ENCODE results near the gene IPP. TPM values are rescaled to one million over a fixed set of nuclear protein-coding genes. Genes with fewer than 3 reads are reported as not detected.
"Not testable (repeated sequence)": the region's sequence is repeated elsewhere in the genome, so short reads cannot be mapped to it uniquely, and the experiment has no call there.

IPP gene
- total RNA-seq, 4 donors from 2014 or later = 1.2 to 25.6 (median 13.6) TPM

- no peaks in the 10 kb centered on the region for H3K36me3 ChIP-seq
- H3K27me3 ChIP-seq = no peaks in the 10 kb centered on the region
- intact Hi-C loops (cut with DNase I; ENCODE audit: low total_unique reads) = no loop called here
- no peak overlapping the region for H3K4me3 ChIP-seq
- no peaks in the 10 kb centered on the region for H3K4me1 ChIP-seq
- TF ChIP-seq CTCF (IDR thresholded peaks at IDR 0.05) (no peak), POLR2A (IDR thresholded peaks at IDR 0.05) (no peak)
- no peak overlapping the region for H3K27ac ChIP-seq
- DNase-seq = no peak
- no peaks in the 10 kb centered on the region for H3K9me3 ChIP-seq
Observed at GRCh38 chr1:45723248-45723930, 27.1 kb downstream of the IPP start.

- H3K4me1 ChIP-seq = no peaks in the 10 kb centered on the region
- no peak overlapping the region for H3K27ac ChIP-seq
- intact Hi-C loops (cut with DNase I; ENCODE audit: low total_unique reads) = no loop called here
- no peak for DNase-seq
- H3K9me3 ChIP-seq = no peaks in the 10 kb centered on the region
- no peak overlapping the region for H3K4me3 ChIP-seq
- no peaks in the 10 kb centered on the region for H3K27me3 ChIP-seq
- no peak for TF ChIP-seq POLR2A (IDR thresholded peaks at IDR 0.05)
- H3K36me3 ChIP-seq = no peaks in the 10 kb centered on the region
Observed at GRCh38 chr1:45722809-45723208, 27.6 kb downstream of the IPP start.

GRCh38 chr1:45721207-45721606 lies 29.2 kb downstream of the IPP start:
- DNase-seq = no peak
- no peaks in the 10 kb centered on the region for H3K27me3 ChIP-seq
- no peak overlapping the region for H3K4me3 ChIP-seq
- H3K27ac ChIP-seq = no peak overlapping the region
- H3K36me3 ChIP-seq = no peaks in the 10 kb centered on the region
- H3K9me3 ChIP-seq = no peaks in the 10 kb centered on the region
- TF ChIP-seq POLR2A (IDR thresholded peaks at IDR 0.05) (no peak), CTCF (IDR thresholded peaks at IDR 0.05) (no peak)
- intact Hi-C loops (cut with DNase I; ENCODE audit: low total_unique reads) = no loop called here
- no peaks in the 10 kb centered on the region for H3K4me1 ChIP-seq

- Histone ChIP-seq H3K4me1 (no peaks in the 10 kb centered on the region), H3K27me3 (no peaks in the 10 kb centered on the region), H3K27ac (no peak overlapping the region), H3K36me3 (no peaks in the 10 kb centered on the region), H3K4me3 (no peak overlapping the region), H3K9me3 (no peaks in the 10 kb centered on the region)
- intact Hi-C loops (cut with DNase I; ENCODE audit: low total_unique reads) = no loop called here
- TF ChIP-seq POLR2A (IDR thresholded peaks at IDR 0.05) (no peak), CTCF (IDR thresholded peaks at IDR 0.05) (no peak)
- no peak for DNase-seq
Observed at GRCh38 chr1:45718289-45718688, 32.2 kb downstream of the IPP start.

- H3K27me3 ChIP-seq; DNase-seq; H3K4me3 ChIP-seq; H3K4me1 ChIP-seq; H3K36me3 ChIP-seq; H3K27ac ChIP-seq; H3K9me3 ChIP-seq; intact Hi-C loops (cut with DNase I; ENCODE audit: low total_unique reads): not testable (repeated sequence)
Observed at GRCh38 chr1:45717386-45717785, 33.1 kb downstream of the IPP start.

GRCh38 chr1:45716700-45717099 lies 33.8 kb downstream of the IPP start:
- DNase-seq = no peak
- no peaks in the 10 kb centered on the region for H3K4me1 ChIP-seq
- H3K9me3 ChIP-seq = no peaks in the 10 kb centered on the region
- intact Hi-C loops (cut with DNase I; ENCODE audit: low total_unique reads) = no loop called here
- no peak overlapping the region for H3K27ac ChIP-seq
- no peaks in the 10 kb centered on the region for H3K36me3 ChIP-seq
- H3K27me3 ChIP-seq = no peaks in the 10 kb centered on the region
- no peak for TF ChIP-seq POLR2A (IDR thresholded peaks at IDR 0.05)
- TF ChIP-seq CTCF (IDR thresholded peaks at IDR 0.05) = no peak
- H3K4me3 ChIP-seq = no peak overlapping the region
